ENCODE measurements around the gene KRTAP19-7. TPM values are rescaled to one million over a fixed set of nuclear protein-coding genes. Genes with fewer than 3 reads are reported as not detected.

KRTAP19-7 gene
- total and polyA plus RNA-seq, 2 donors (not counting 3 experiments of a cell fraction or from before 2014, with no cell fraction given), result not detected

DNA sequence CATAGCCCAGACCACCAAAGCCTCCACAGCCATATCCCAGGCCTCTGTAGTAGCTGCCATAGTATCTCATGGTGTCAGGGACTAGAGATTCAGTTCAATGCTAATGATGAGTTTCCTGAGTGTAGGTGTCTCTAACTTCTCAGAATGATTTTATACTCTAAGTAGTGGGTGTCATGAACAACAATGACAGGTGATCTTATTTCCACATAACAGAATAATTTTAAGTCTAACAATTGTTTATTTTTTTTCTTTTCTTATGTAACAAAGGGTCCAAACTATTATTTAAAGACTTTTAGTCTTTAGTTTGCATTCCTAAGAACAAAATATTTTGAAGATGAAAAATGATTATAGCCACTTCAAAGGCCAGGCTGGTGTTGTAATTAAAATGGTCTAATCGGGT lies 19.4 kb downstream of the KRTAP19-7 start, which contains the start of gene KRTAP19-6:
Gene KRTAP19-6 (minus strand): TSS at position 101 of the 400 bp plus-strand sequence. CDS start 31 bp downstream, at position 70.
- BruUV-seq (replicated peaks), result no TSS peak
- dilution Hi-C loops (cut with MboI; ENCODE audit: extremely low pct_ligation_motif_present, low sequenced_read_pairs), result no loop called here
- intact Hi-C loops (cut with micrococcal nuclease), result no loop called here
- H3K36me3 ChIP-seq (ENCODE audit: control insufficient read depth in 2 of 2, extremely low read depth in 1 of 2, insufficient read depth in 2 of 2, low read length in 2 of 2), result no peaks in the 10 kb centered on the region
- no peaks in the 10 kb centered on the region for H3K9me1 ChIP-seq (replicated peaks; ENCODE audit: control insufficient read depth, extremely low read depth, insufficient read depth, low read length)
- no peaks in the 10 kb centered on the region for H3K27me3 ChIP-seq (ENCODE audit: control insufficient read depth in 2 of 2, insufficient read depth in 2 of 2, low read length in 2 of 2)
- H3K79me2 ChIP-seq (ENCODE audit: control insufficient read depth, insufficient read depth, low read length), result no peaks in the 10 kb centered on the region
- no peaks in the 10 kb centered on the region for H4K20me1 ChIP-seq (replicated peaks; ENCODE audit: control insufficient read depth, extremely low read depth, insufficient read depth, low read length)
- POLR2A ChIA-PET, result no interaction called here
- CTCF ChIA-PET, result no interaction called here
- H3K4me3 ChIP-seq (replicated peaks in 1 of 3; ENCODE audit: insufficient read depth in 1 of 3, low read depth in 1 of 3, low read length in 3 of 3), result no peak within 1 kb of the TSS
- no peak within 1 kb of the TSS for H3K4me2 ChIP-seq (ENCODE audit: insufficient read depth, low read length)
- TF ChIP-seq POLR2AphosphoS5 (IDR thresholded peaks at IDR 0.05; ENCODE audit: insufficient read depth, low read depth, low read length) (no peak), MYC (IDR thresholded peaks at IDR 0.05; ENCODE audit: low read depth, low read length) (no peak), POLR2A (IDR thresholded peaks at IDR 0.05; ENCODE audit: low read depth, low read length) (no peak), EZH2 (IDR thresholded peaks at IDR 0.05; ENCODE audit: borderline replicate concordance, low read depth, low read length, severe bottlenecking) (no peak)
- H2AFZ ChIP-seq (ENCODE audit: low read depth, low read length), result no peak within 1 kb of the TSS
- H3K4me1 ChIP-seq (ENCODE audit: control insufficient read depth, extremely low read depth, insufficient read depth, low read length), result no peaks in the 10 kb centered on the region
- H3K27ac ChIP-seq (ENCODE audit: insufficient read depth, low read depth, low read length), result no peak within 1 kb of the TSS
- peaks cover 5% of the 10 kb centered on the region for H3K9me3 ChIP-seq (replicated peaks; ENCODE audit: control insufficient read depth, insufficient read depth, low read length)
- DNase-seq (ENCODE audit: low read depth, low spot score) (no peak), FAIRE-seq (no peak)
- H3K9ac ChIP-seq (replicated peaks; ENCODE audit: extremely low read depth, insufficient read depth, low read length), result no peak within 1 kb of the TSS

DNA sequence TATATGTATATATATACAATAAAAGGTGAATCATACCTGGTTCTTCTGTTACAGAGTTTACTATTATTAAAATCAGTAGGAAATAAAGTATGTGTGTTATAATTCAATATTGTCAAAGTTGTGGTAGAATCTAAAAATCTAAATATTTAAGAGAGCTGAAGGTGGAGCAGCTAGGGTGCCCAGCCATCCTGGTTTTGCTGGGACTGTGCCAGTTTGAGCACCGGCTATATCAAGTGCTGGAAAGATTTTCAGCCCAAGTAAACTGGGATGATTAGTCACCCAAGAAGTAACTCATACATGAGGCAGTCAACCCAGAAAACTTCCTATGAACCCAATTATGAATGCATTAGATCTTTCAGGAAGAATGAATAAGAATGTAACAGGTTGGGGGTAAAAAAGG lies 42.2 kb downstream of the KRTAP19-7 start:
- dilution Hi-C loops (cut with MboI; ENCODE audit: extremely low pct_ligation_motif_present, low sequenced_read_pairs), result no loop called here
- intact Hi-C loops (cut with micrococcal nuclease), result no loop called here

More for the DNA sequence above, 42.2 kb downstream of the KRTAP19-7 start:
- DNase-seq (ENCODE audit: low read depth, low spot score), result no peak
- Histone ChIP-seq H3K4me3 (replicated peaks in 1 of 3; ENCODE audit: insufficient read depth in 1 of 3, low read depth in 1 of 3, low read length in 3 of 3) (no peak overlapping the region), H3K9me3 (replicated peaks; ENCODE audit: control insufficient read depth, insufficient read depth, low read length) (peaks cover 2% of the 10 kb centered on the region), H4K20me1 (replicated peaks; ENCODE audit: control insufficient read depth, extremely low read depth, insufficient read depth, low read length) (no peaks in the 10 kb centered on the region), H3K36me3 (ENCODE audit: control insufficient read depth in 2 of 2, extremely low read depth in 1 of 2, insufficient read depth in 2 of 2, low read length in 2 of 2) (no peaks in the 10 kb centered on the region), H3K79me2 (ENCODE audit: control insufficient read depth, insufficient read depth, low read length) (no peaks in the 10 kb centered on the region), H3K4me1 (ENCODE audit: control insufficient read depth, extremely low read depth, insufficient read depth, low read length) (no peaks in the 10 kb centered on the region), H3K9ac (replicated peaks; ENCODE audit: extremely low read depth, insufficient read depth, low read length) (no peak overlapping the region), H3K4me2 (ENCODE audit: insufficient read depth, low read length) (no peak overlapping the region), H3K9me1 (replicated peaks; ENCODE audit: control insufficient read depth, extremely low read depth, insufficient read depth, low read length) (no peaks in the 10 kb centered on the region), H3K27me3 (ENCODE audit: control insufficient read depth in 2 of 2, insufficient read depth in 2 of 2, low read length in 2 of 2) (no peaks in the 10 kb centered on the region), H2AFZ (ENCODE audit: low read depth, low read length) (no peak overlapping the region), H3K27ac (ENCODE audit: insufficient read depth, low read depth, low read length) (no peak overlapping the region)
- CTCF ChIA-PET, result no interaction called here
- TF ChIP-seq FOS (IDR thresholded peaks at IDR 0.05; ENCODE audit: borderline replicate concordance, insufficient read depth, low read length), result no peak
- TF ChIP-seq, protein P1, sequence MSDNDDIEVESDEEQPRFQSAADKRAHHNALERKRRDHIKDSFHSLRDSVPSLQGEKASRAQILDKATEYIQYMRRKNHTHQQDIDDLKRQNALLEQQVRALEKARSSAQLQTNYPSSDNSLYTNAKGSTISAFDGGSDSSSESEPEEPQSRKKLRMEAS (IDR thresholded peaks at IDR 0.05; ENCODE audit: insufficient read depth, insufficient read length), result no peak
- no peak for TF ChIP-seq GATA2 (IDR thresholded peaks at IDR 0.05; ENCODE audit: insufficient read depth, insufficient read length, low read depth, low read length)
- TF ChIP-seq MYC (IDR thresholded peaks at IDR 0.05; ENCODE audit: low read depth, low read length), result no peak
- no peak for TF ChIP-seq POLR2A (IDR thresholded peaks at IDR 0.05; ENCODE audit: low read depth, low read length)
- no peak for TF ChIP-seq POLR2AphosphoS5 (IDR thresholded peaks at IDR 0.05; ENCODE audit: insufficient read depth, low read depth, low read length)
- TF ChIP-seq JUN (IDR thresholded peaks at IDR 0.05; ENCODE audit: borderline replicate concordance, insufficient read depth, insufficient read length, low read depth), result no peak
- TF ChIP-seq, protein P2, sequence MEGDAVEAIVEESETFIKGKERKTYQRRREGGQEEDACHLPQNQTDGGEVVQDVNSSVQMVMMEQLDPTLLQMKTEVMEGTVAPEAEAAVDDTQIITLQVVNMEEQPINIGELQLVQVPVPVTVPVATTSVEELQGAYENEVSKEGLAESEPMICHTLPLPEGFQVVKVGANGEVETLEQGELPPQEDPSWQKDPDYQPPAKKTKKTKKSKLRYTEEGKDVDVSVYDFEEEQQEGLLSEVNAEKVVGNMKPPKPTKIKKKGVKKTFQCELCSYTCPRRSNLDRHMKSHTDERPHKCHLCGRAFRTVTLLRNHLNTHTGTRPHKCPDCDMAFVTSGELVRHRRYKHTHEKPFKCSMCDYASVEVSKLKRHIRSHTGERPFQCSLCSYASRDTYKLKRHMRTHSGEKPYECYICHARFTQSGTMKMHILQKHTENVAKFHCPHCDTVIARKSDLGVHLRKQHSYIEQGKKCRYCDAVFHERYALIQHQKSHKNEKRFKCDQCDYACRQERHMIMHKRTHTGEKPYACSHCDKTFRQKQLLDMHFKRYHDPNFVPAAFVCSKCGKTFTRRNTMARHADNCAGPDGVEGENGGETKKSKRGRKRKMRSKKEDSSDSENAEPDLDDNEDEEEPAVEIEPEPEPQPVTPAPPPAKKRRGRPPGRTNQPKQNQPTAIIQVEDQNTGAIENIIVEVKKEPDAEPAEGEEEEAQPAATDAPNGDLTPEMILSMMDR (IDR thresholded peaks at IDR 0.05; ENCODE audit: extremely low read depth in 1 of 2, insufficient read depth in 1 of 2, low read depth in 1 of 2, low read length in 2 of 2), result no peak
- TF ChIP-seq EZH2 (IDR thresholded peaks at IDR 0.05; ENCODE audit: borderline replicate concordance, low read depth, low read length, severe bottlenecking), result no peak
- no TSS peak for BruUV-seq (replicated peaks)
- POLR2A ChIA-PET, result no interaction called here
- no peak for FAIRE-seq
